Lower leg skin (tissue), 3 donors: ENCODE data around the gene ACOXL.

Experiments used
- POLR2A ChIP-seq, 2 donors: fragments of 450-650 bp; IDR thresholded peaks; one replicate each; pipeline ENCODE4 v1.6.1; 2016 to 2017; ENCODE audit warnings: antibody characterized with exemption in 2 of 2, mild to moderate bottlenecking in 1 of 2, moderate library complexity in 1 of 2
- TF ChIP-seq, protein P1 (sequence below), 3 donors: fragments of 450-650 bp; IDR thresholded peaks; one replicate each; pipeline ENCODE4 v1.5.1; 2016; ENCODE audit warnings: antibody characterized with exemption in 3 of 3, mild to moderate bottlenecking in 3 of 3, moderate library complexity in 2 of 3

DNA sequence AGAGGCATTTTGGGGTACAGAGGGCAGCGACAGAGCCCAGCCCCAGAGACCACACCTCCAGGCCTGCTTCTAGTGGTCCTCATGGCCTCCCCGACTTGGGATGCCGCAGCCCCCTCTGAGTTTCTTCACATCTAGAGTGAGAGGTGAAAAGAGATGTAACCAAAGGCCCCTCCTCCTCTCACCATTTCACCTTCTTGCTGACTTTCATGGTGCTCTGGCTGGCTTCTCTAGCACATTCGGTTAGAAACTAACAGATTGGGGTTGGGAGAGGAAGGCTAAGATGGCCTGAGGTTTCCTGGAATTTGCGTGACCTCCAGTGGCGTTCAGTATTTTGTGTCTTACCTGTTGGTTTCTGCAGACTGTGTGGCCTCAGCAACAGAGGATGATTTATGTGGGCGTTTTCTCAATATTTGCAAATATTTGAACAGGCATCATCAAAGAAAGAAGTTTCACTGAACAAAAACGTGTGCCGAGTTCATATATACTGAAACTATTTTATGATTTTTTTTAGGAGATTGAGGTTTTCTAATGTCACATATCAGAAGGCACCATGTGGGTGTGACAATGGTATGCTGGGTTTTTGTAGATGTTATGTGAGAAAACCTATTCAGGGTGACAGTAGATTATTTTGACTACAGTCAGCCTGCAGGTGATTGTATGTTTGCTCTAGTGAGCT, 318.5 kb downstream of the ACOXL start:
- TF ChIP-seq, protein P1, sequence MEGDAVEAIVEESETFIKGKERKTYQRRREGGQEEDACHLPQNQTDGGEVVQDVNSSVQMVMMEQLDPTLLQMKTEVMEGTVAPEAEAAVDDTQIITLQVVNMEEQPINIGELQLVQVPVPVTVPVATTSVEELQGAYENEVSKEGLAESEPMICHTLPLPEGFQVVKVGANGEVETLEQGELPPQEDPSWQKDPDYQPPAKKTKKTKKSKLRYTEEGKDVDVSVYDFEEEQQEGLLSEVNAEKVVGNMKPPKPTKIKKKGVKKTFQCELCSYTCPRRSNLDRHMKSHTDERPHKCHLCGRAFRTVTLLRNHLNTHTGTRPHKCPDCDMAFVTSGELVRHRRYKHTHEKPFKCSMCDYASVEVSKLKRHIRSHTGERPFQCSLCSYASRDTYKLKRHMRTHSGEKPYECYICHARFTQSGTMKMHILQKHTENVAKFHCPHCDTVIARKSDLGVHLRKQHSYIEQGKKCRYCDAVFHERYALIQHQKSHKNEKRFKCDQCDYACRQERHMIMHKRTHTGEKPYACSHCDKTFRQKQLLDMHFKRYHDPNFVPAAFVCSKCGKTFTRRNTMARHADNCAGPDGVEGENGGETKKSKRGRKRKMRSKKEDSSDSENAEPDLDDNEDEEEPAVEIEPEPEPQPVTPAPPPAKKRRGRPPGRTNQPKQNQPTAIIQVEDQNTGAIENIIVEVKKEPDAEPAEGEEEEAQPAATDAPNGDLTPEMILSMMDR (IDR thresholded peaks at IDR 0.05), result no peak
- TF ChIP-seq POLR2A (IDR thresholded peaks at IDR 0.05), result no peak
